Activated naive CD8-positive, alpha-beta T cell treated with anti-CD3 and anti-CD28 coated beads, Interleukin-2, amount 50 U/mL, for 24 hours (primary cell): ENCODE results near the gene ADSS1.

Experiments
- ATAC-seq: fragments of 150-1000 bp; cut with Tn5 transposase; one replicate; pipeline ENCODE4 v1.10.0; 2021
- DNase-seq: peaks from one replicate; pipeline ENCODE4 v3.0.0; 2021
- H3K27ac Mint-ChIP-seq: one replicate; pipeline ENCODE4 v1.8.0; 2021; ENCODE audit warnings: mild to moderate bottlenecking, mixed read lengths
- H3K27me3 Mint-ChIP-seq: one replicate; pipeline ENCODE4 v1.8.0; 2021; ENCODE audit warnings: mixed read lengths
- H3K36me3 Mint-ChIP-seq: one replicate; pipeline ENCODE4 v1.8.0; 2021; ENCODE audit warnings: low read depth, mixed read lengths
- H3K4me1 Mint-ChIP-seq: one replicate; pipeline ENCODE4 v1.8.0; 2021; ENCODE audit warnings: mixed read lengths
- H3K4me3 Mint-ChIP-seq: one replicate; pipeline ENCODE4 v1.8.0; 2021; ENCODE audit warnings: mild to moderate bottlenecking, moderate library complexity, mixed read lengths
- H3K9me3 Mint-ChIP-seq: one replicate; pipeline ENCODE4 v1.8.0; 2021; ENCODE audit warnings: mixed read lengths

ADSS1 gene

GRCh38 chr14:104714681-104715080 lies 9.3 kb upstream of the ADSS1 start:
- no peak overlapping the region for H3K27ac Mint-ChIP-seq
- H3K27me3 Mint-ChIP-seq: no peaks in the 10 kb centered on the region
- H3K9me3 Mint-ChIP-seq: no peaks in the 10 kb centered on the region
- H3K4me1 Mint-ChIP-seq: no peaks in the 10 kb centered on the region
- no peak overlapping the region for H3K4me3 Mint-ChIP-seq
- no peak for ATAC-seq
- peaks cover 5% of the 10 kb centered on the region for H3K36me3 Mint-ChIP-seq
- DNase-seq: no peak

GRCh38 chr14:104715416-104715815 lies 8.6 kb upstream of the ADSS1 start:
- ATAC-seq (no peak), DNase-seq (no peak)
- H3K36me3 Mint-ChIP-seq: peaks cover 2% of the 10 kb centered on the region
- H3K27ac Mint-ChIP-seq: no peak overlapping the region
- H3K27me3 Mint-ChIP-seq: no peaks in the 10 kb centered on the region
- H3K4me1 Mint-ChIP-seq: no peaks in the 10 kb centered on the region
- H3K9me3 Mint-ChIP-seq: no peaks in the 10 kb centered on the region
- no peak overlapping the region for H3K4me3 Mint-ChIP-seq

DNA sequence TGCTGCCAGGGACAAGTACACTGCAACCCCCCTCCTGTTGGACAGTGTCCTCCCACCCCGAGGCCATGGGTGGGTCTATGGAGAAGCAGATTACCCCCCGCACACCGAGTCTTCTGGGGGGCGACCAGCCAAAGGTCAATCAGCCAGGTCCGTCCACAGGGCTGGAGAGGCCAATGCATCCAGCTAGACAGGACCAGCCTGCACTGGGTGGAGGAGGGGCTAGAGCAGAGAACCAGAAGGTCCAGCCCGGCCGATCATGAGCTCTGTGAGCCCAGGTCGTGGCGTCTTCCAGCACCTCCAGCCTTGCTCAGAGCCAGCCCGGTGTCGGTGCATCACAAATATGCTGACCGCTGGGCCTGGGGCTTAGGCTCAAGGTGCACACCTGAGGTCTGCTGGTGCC lies 8.2 kb upstream of the ADSS1 start:
- Mint-ChIP-seq H3K36me3 (peaks cover 1% of the 10 kb centered on the region), H3K4me1 (no peaks in the 10 kb centered on the region), H3K27ac (no peak overlapping the region), H3K4me3 (no peak overlapping the region), H3K9me3 (no peaks in the 10 kb centered on the region), H3K27me3 (no peaks in the 10 kb centered on the region)
- ATAC-seq: no peak
- DNase-seq: no peak

GRCh38 chr14:104717137-104717536 lies 6.9 kb upstream of the ADSS1 start:
- no peak overlapping the region for H3K27ac Mint-ChIP-seq
- no peaks in the 10 kb centered on the region for H3K9me3 Mint-ChIP-seq
- H3K4me1 Mint-ChIP-seq: no peaks in the 10 kb centered on the region
- DNase-seq (no peak), ATAC-seq (no peak)
- no peaks in the 10 kb centered on the region for H3K27me3 Mint-ChIP-seq
- no peak overlapping the region for H3K4me3 Mint-ChIP-seq
- H3K36me3 Mint-ChIP-seq: peaks cover 1% of the 10 kb centered on the region

GRCh38 chr14:104717646-104718045 lies 6.4 kb upstream of the ADSS1 start:
- no peak overlapping the region for H3K27ac Mint-ChIP-seq
- DNase-seq: no peak
- H3K4me3 Mint-ChIP-seq: no peak overlapping the region
- no peak for ATAC-seq
- peaks cover 1% of the 10 kb centered on the region for H3K36me3 Mint-ChIP-seq
- no peaks in the 10 kb centered on the region for H3K9me3 Mint-ChIP-seq
- H3K27me3 Mint-ChIP-seq: no peaks in the 10 kb centered on the region
- no peaks in the 10 kb centered on the region for H3K4me1 Mint-ChIP-seq

GRCh38 chr14:104718147-104718546 lies 5.9 kb upstream of the ADSS1 start:
- no peak for DNase-seq
- Mint-ChIP-seq H3K9me3 (no peaks in the 10 kb centered on the region), H3K27ac (no peak overlapping the region), H3K4me1 (no peaks in the 10 kb centered on the region), H3K27me3 (no peaks in the 10 kb centered on the region), H3K4me3 (no peak overlapping the region), H3K36me3 (peaks cover 1% of the 10 kb centered on the region)
- ATAC-seq: no peak

GRCh38 chr14:104718871-104719270 lies 5.2 kb upstream of the ADSS1 start:
- no peak overlapping the region for H3K27ac Mint-ChIP-seq

DNA sequence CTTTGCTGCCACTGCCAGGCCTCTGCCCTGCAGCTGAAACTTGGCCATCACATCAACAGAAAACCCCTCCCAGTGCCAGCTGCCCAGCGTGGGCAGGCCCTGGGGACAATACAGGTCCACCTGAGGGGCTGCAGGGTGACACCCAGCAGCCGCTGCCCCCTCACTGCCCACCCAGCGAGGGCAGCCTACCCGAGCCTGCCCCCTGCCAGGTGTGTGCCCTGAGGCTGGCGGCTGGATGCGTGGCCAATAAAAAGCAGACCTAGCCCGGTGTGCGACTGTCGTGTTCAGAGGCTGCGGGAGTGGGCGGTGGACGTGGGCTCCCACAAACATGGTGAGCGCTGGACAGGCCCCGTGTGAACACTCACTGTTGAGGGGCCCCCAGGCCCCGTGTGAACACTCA lies 4.7 kb upstream of the ADSS1 start:
- H3K9me3 Mint-ChIP-seq: no peaks in the 10 kb centered on the region
- ATAC-seq (no peak), DNase-seq (no peak)
- H3K4me3 Mint-ChIP-seq: no peak overlapping the region
- no peaks in the 10 kb centered on the region for H3K27me3 Mint-ChIP-seq
- H3K36me3 Mint-ChIP-seq: peaks cover 1% of the 10 kb centered on the region
- no peak overlapping the region for H3K27ac Mint-ChIP-seq
- H3K4me1 Mint-ChIP-seq: no peaks in the 10 kb centered on the region

More at GRCh38 chr14:104718871-104719270, 5.2 kb upstream of the ADSS1 start:
- DNase-seq (no peak), ATAC-seq (no peak)
- no peaks in the 10 kb centered on the region for H3K9me3 Mint-ChIP-seq
- H3K36me3 Mint-ChIP-seq: peaks cover 1% of the 10 kb centered on the region
- no peak overlapping the region for H3K4me3 Mint-ChIP-seq
- H3K27me3 Mint-ChIP-seq: no peaks in the 10 kb centered on the region
- no peaks in the 10 kb centered on the region for H3K4me1 Mint-ChIP-seq

DNA sequence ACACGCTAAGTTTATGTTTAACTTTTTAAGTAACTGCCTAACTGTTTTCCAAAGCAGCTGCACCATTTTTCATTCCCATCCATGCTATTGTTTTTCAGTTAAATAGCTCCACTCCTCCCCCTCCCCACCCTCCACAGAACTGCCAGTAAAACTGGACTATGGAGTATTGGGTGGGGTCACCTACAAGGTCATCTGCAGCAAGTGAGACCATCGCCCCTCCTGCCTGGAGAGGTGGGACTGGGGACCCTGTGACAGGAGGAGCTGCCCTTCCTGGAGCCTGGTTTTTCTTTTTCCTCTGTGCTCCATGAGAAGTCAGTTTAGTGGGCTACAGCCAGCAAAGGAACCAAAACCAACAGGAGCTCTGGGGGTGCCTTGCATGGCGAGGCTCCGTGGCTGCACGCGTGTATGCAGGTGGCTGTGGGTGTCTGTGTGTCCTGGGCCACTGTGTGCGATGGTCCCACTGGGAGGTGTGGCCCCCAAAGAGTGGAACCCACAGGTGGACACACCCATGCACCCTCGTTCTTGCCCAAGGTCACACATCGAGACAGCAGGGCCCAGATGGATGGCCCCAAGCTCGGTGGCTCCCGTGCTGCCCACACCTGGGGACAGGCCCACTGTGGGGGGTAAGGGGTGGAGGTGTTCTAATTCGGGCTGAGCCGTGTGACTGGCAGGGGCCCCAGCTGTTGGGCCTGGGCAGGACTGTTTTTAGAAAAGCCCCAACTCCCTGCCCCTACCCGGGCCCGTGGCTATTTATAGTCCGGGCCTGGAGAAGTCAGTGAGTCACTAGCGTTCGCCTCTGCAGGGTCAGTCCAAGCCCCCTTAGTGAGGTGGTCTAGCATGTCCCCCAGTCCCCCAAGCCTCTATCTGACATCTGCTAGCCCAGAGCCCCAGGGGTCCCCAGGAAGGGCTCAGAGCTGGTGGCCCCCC lies 2.3 kb upstream of the ADSS1 start:
- no peak for DNase-seq
- H3K4me1 Mint-ChIP-seq: no peaks in the 10 kb centered on the region
- no peaks in the 10 kb centered on the region for H3K9me3 Mint-ChIP-seq
- H3K36me3 Mint-ChIP-seq: peaks cover 1% of the 10 kb centered on the region
- no peak overlapping the region for H3K4me3 Mint-ChIP-seq
- no peak overlapping the region for H3K27ac Mint-ChIP-seq
- ATAC-seq: no peak
- peaks cover 2% of the 10 kb centered on the region for H3K27me3 Mint-ChIP-seq

DNA sequence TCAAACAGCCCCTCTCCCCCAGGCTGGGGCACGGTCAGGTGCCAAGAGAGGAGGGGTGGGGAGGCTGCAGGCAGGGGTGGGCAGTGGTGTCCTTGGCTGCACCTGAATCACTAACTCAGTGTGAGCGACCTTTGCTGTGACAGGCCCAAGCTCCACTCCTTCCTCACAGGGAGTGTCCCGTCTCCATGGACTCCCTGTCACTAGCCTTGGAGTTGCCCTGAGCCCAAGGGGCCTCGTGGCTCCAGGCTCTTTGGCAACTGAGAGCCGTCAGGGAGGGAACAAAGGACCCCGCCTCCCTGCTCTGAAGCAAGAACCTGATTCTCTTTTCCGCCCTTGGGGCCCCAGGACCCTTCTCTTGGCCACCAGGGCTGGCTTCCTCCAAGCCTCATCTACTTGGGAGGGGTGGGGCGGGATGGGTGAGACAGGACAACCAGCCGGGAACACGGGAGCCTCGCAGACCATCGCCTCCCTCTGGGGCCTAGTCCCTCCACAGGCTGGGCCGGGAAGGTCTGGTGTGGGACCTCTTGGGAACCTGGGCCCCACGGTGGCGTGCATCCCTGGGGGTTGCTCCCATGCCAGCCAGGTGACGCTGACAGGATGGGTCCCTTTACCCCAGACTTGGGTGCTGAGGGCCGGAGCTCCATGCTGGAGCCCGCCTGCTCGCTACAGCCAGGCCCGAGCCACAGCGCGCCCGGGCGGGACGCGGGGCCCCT lies 935 bp upstream of the ADSS1 start:
- DNase-seq: no peak
- Mint-ChIP-seq H3K4me1 (no peaks in the 10 kb centered on the region), H3K27ac (no peak overlapping the region), H3K9me3 (no peaks in the 10 kb centered on the region), H3K27me3 (peaks cover 2% of the 10 kb centered on the region), H3K4me3 (no peak overlapping the region), H3K36me3 (no peaks in the 10 kb centered on the region)
- ATAC-seq: no peak

DNA sequence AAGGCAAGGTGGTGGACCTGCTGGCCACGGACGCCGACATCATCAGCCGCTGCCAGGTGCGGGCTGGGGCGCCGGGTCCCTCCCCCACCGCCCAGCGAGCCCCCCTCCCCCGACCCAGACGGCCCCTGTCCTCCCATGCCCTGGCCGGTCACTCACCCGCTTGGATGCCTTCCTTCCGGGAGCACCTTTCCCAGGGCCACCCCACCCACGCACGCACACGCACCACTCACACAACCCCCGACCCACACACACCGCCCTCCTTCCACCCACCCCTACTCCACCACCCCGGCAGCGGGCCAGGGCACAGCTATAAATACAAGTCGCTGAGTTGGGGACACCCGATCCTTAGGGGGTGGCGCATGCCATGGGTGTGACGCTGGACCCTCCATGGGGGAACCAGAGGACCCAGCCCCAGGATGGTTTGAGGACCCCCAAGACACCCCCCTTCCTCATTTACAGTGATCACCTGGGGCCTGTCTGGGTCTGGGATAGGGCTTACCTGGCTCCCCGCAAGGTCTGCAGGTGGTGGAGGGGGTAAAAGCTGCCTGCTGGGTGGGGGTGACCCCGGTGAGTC lies 465 bp downstream of the ADSS1 start:
- peak; percentile 22 for DNase-seq
- peak; percentile 7 for ATAC-seq
- H3K36me3 Mint-ChIP-seq: no peaks in the 10 kb centered on the region

GRCh38 chr14:104724981-104725771 lies 1.1 kb downstream of the ADSS1 start:
- Mint-ChIP-seq H3K27me3 (peaks cover 2% of the 10 kb centered on the region), H3K4me1 (no peaks in the 10 kb centered on the region), H3K27ac (no peak overlapping the region), H3K36me3 (no peaks in the 10 kb centered on the region), H3K4me3 (peak overlapping the region; percentile 32), H3K9me3 (no peaks in the 10 kb centered on the region)
- ATAC-seq (no peak), DNase-seq (no peak)

More for the DNA sequence above, 465 bp downstream of the ADSS1 start:
- no peaks in the 10 kb centered on the region for H3K4me1 Mint-ChIP-seq
- peaks cover 2% of the 10 kb centered on the region for H3K27me3 Mint-ChIP-seq
- H3K9me3 Mint-ChIP-seq: no peaks in the 10 kb centered on the region
- no peak overlapping the region for H3K27ac Mint-ChIP-seq
- peak overlapping the region; percentile 32 for H3K4me3 Mint-ChIP-seq

- no peaks in the 10 kb centered on the region for H3K36me3 Mint-ChIP-seq
- no peak for ATAC-seq
Measured at GRCh38 chr14:104725772-104726548, 1.9 kb downstream of the ADSS1 start.

More at GRCh38 chr14:104725772-104726548, 1.9 kb downstream of the ADSS1 start:
- H3K9me3 Mint-ChIP-seq: no peaks in the 10 kb centered on the region
- no peak overlapping the region for H3K4me3 Mint-ChIP-seq
- H3K27ac Mint-ChIP-seq: no peak overlapping the region
- H3K27me3 Mint-ChIP-seq: peaks cover 2% of the 10 kb centered on the region
- DNase-seq: no peak
- no peaks in the 10 kb centered on the region for H3K4me1 Mint-ChIP-seq
